ENCODE results near the gene MUC5B. TPM values are rescaled to one million over a fixed set of nuclear protein-coding genes. Genes with fewer than 3 reads are reported as not detected.
"Not testable (repeated sequence)": the region's sequence is repeated elsewhere in the genome, so short reads cannot be mapped to it uniquely, and the experiment has no call there.

The MUC5B gene
- total RNA-seq, 2 experiments from 2014 or later = not detected

DNA sequence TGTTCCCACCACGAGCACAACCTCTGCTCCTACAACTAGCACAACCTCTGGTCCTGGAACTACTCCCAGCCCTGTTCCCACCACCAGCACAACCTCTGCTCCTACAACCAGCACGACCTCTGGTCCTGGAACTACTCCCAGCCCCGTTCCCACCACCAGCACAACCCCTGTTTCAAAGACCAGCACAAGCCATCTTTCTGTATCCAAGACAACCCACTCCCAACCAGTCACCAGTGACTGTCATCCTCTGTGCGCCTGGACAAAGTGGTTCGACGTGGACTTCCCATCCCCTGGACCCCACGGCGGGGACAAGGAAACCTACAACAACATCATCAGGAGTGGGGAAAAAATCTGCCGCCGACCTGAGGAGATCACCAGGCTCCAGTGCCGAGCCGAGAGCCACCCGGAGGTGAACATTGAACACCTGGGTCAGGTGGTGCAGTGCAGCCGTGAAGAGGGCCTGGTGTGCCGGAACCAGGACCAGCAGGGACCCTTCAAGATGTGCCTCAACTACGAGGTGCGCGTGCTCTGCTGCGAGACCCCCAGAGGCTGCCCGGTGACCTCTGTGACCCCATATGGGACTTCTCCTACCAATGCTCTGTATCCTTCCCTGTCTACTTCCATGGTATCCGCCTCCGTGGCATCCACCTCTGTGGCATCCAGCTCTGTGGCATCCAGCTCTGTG is 30.9 kb upstream of the MUC5B start:
- POLR2A ChIA-PET; intact Hi-C loops (cut with micrococcal nuclease); H3K4me1 Mint-ChIP-seq (ENCODE audit: low read depth); ATAC-seq; CTCF ChIA-PET; H3K27ac Mint-ChIP-seq; H3K9me3 Mint-ChIP-seq; H3K4me3 Mint-ChIP-seq; H3K36me3 Mint-ChIP-seq (ENCODE audit: low read depth); DNase-seq; H3K27me3 Mint-ChIP-seq: not testable (repeated sequence)

DNA sequence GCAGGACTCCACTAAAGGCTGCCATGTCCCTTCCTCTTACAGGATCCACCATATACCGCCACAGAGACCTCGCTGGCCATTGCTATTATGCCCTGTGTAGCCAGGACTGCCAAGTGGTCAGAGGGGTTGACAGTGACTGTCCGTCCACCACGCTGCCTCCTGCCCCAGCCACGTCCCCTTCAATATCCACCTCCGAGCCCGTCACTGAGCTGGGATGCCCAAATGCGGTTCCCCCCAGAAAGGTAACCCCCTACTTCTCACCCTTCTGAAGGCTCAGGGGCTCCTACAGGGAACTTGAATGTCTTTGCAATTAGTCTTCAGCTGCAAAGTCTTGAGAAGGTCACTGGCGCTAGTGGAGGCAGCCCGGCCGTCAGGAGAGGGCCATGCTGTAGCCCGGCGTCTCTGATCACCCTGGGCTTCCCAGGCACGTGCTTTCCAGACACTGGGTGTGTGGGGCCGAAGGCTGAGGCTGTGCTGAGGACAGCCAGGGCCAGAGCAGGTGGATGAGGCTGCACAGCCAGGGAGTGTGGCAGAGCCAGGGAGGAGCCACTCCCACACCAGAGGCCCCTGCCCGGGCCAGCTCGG is 30.0 kb upstream of the MUC5B start:
- ATAC-seq = no peak
- DNase-seq = no peak
- H3K27me3 Mint-ChIP-seq = no peaks in the 10 kb centered on the region
- H3K36me3 Mint-ChIP-seq (ENCODE audit: low read depth) = no peaks in the 10 kb centered on the region
- TF ChIP-seq, protein P1, sequence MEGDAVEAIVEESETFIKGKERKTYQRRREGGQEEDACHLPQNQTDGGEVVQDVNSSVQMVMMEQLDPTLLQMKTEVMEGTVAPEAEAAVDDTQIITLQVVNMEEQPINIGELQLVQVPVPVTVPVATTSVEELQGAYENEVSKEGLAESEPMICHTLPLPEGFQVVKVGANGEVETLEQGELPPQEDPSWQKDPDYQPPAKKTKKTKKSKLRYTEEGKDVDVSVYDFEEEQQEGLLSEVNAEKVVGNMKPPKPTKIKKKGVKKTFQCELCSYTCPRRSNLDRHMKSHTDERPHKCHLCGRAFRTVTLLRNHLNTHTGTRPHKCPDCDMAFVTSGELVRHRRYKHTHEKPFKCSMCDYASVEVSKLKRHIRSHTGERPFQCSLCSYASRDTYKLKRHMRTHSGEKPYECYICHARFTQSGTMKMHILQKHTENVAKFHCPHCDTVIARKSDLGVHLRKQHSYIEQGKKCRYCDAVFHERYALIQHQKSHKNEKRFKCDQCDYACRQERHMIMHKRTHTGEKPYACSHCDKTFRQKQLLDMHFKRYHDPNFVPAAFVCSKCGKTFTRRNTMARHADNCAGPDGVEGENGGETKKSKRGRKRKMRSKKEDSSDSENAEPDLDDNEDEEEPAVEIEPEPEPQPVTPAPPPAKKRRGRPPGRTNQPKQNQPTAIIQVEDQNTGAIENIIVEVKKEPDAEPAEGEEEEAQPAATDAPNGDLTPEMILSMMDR (IDR thresholded peaks at IDR 0.05) = no peak
- no peaks in the 10 kb centered on the region for H3K4me1 Mint-ChIP-seq (ENCODE audit: low read depth)
- ChIA-PET POLR2A (no interaction called here), CTCF (no interaction called here)
- intact Hi-C loops (cut with micrococcal nuclease) = no loop called here
- no peak overlapping the region for H3K27ac Mint-ChIP-seq
- no peak overlapping the region for H3K4me3 Mint-ChIP-seq
- no peaks in the 10 kb centered on the region for H3K9me3 Mint-ChIP-seq

DNA sequence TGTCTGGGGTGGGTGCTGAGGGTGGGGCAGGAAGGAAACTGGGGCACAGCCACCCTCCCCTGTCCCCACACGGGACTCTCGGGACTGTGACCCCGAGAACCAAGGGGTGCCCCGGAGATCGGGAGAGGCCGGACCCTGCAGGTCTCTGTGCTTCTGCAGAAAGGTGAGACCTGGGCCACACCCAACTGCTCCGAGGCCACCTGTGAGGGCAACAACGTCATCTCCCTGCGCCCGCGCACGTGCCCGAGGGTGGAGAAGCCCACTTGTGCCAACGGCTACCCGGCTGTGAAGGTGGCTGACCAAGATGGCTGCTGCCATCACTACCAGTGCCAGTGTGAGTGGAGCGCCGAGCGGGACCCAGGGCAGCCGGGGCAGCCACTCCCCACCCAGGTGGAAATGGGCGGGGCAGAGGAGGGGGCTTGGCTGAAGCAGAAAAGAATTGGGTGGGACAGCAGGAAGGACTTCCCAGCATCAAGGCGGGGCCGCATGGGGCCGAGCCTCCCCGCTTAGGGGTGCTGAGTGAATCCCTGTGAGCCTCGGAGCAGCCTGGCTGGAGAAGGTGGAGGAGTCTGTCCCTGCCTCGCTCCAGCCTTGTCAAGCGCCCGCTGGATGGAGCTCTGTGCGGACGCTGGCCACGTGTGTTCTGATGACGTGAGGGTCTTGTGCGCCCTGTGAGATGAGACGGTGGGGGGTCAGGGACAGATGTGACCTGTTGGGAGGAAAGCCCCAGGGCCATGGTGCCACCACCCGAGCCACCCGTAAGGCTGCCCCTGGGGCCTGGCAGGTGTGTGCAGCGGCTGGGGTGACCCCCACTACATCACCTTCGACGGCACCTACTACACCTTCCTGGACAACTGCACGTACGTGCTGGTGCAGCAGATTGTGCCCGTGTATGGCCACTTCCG is 29.3 kb upstream of the MUC5B start:
- DNase-seq = no peak
- ChIA-PET CTCF (no interaction called here), POLR2A (no interaction called here)
- intact Hi-C loops (cut with micrococcal nuclease) = no loop called here
- no peaks in the 10 kb centered on the region for H3K36me3 Mint-ChIP-seq (ENCODE audit: low read depth)
- H3K4me3 Mint-ChIP-seq = no peak overlapping the region
- no peaks in the 10 kb centered on the region for H3K4me1 Mint-ChIP-seq (ENCODE audit: low read depth)
- no peak overlapping the region for H3K27ac Mint-ChIP-seq
- no peaks in the 10 kb centered on the region for H3K27me3 Mint-ChIP-seq
- H3K9me3 Mint-ChIP-seq = no peaks in the 10 kb centered on the region
- TF ChIP-seq, protein P1 (IDR thresholded peaks at IDR 0.05) = no peak
- no peak for ATAC-seq

DNA sequence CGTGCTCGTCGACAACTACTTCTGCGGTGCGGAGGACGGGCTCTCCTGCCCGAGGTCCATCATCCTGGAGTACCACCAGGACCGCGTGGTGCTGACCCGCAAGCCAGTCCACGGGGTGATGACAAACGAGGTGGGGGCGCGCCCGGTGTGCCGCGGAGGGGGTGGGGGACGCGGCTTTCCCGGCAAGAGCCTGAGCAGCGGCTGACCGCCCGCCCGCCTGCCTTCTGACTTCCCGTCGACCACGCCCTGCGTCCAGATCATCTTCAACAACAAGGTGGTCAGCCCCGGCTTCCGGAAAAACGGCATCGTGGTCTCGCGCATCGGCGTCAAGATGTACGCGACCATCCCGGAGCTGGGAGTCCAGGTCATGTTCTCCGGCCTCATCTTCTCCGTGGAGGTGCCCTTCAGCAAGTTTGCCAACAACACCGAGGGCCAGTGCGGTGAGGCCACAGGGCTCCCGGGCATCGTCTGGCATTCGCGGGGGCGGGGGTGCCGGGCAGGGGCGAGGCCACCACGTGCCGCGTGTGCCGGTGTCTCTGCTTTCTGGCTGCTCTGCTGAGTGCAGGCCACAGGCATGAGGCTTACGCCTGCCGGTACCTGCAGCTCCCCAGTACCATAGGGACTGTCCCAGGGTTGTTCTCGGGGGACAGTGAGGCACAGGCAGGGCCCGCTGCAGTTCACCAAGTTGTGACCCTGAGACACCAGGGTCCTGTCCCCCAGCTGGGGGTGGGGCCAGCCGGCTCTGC is 28.5 kb upstream of the MUC5B start:
- Mint-ChIP-seq H3K27ac (no peak overlapping the region), H3K4me3 (no peak overlapping the region), H3K27me3 (no peaks in the 10 kb centered on the region), H3K36me3 (ENCODE audit: low read depth) (no peaks in the 10 kb centered on the region), H3K9me3 (no peaks in the 10 kb centered on the region), H3K4me1 (ENCODE audit: low read depth) (no peaks in the 10 kb centered on the region)
- TF ChIP-seq, protein P1 (IDR thresholded peaks at IDR 0.05) = no peak
- intact Hi-C loops (cut with micrococcal nuclease) = no loop called here
- ChIA-PET POLR2A (no interaction called here), CTCF (no interaction called here)
- ATAC-seq (no peak), DNase-seq (no peak)

DNA sequence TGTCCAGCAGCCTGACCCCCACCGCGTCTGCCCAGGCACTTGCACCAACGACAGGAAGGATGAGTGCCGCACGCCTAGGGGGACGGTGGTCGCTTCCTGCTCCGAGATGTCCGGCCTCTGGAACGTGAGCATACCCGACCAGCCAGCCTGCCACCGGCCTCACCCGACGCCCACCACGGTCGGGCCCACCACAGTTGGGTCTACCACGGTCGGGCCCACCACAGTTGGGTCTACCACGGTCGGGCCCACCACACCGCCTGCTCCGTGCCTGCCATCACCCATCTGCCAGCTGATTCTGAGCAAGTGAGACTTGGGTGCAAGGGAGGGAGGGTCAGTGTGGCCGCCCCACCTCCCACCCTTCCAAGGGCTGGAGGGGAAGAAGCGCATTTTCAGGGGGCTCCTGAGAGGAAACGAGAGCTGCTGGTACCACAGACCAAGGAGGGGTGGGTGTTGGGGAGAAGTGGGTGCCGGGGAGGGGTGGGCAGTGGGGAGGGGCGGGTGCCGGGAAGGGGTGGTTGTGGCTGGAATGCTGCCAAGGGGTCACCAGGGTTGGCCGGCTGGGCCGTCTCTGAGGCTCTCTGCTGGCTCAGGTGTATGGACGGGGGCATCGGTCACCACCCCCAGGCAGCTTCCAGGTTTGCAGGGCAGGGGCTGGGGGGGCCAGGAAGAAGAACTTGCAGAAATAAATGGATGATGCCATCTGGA is 27.7 kb upstream of the MUC5B start:
- DNase-seq (no peak), ATAC-seq (no peak)
- Mint-ChIP-seq H3K4me3 (no peak overlapping the region), H3K27me3 (no peaks in the 10 kb centered on the region), H3K4me1 (ENCODE audit: low read depth) (no peaks in the 10 kb centered on the region), H3K27ac (no peak overlapping the region), H3K9me3 (no peaks in the 10 kb centered on the region), H3K36me3 (ENCODE audit: low read depth) (no peaks in the 10 kb centered on the region)
- TF ChIP-seq, protein P1 (IDR thresholded peaks at IDR 0.05) = no peak
- ChIA-PET CTCF (no interaction called here), POLR2A (no interaction called here)
- intact Hi-C loops (cut with micrococcal nuclease) = no loop called here
